Memory B cell (primary cell): ENCODE measurements around the gene SMCO3.

Experiments used
- ATAC-seq: fragments of 150-1000 bp; cut with Tn5 transposase; 2 replicates; pipeline ENCODE4 v1.10.0; 2021; ENCODE audit warnings: low read depth, mild to moderate bottlenecking, moderate library complexity
- DNase-seq, 2 donors: peaks; one replicate each; pipeline ENCODE4 v3.0.0; 2022; ENCODE audit warnings: low spot score in 2 of 2
- H3K27ac Mint-ChIP-seq: one replicate; pipeline ENCODE4 v1.8.0; 2022; ENCODE audit warnings: mild to moderate bottlenecking, moderate library complexity, mixed read lengths
- H3K27me3 Mint-ChIP-seq: one replicate; pipeline ENCODE4 v1.8.0; 2022; ENCODE audit warnings: mixed read lengths
- H3K36me3 Mint-ChIP-seq: one replicate; pipeline ENCODE4 v1.8.0; 2022; ENCODE audit warnings: mild to moderate bottlenecking, mixed read lengths
- H3K4me1 Mint-ChIP-seq: one replicate; pipeline ENCODE4 v1.8.0; 2022; ENCODE audit warnings: mixed read lengths
- H3K4me3 Mint-ChIP-seq: one replicate; pipeline ENCODE4 v1.8.0; 2022; ENCODE audit warnings: mild to moderate bottlenecking, moderate library complexity, mixed read lengths
- H3K9me3 Mint-ChIP-seq: one replicate; pipeline ENCODE4 v1.8.0; 2022; ENCODE audit warnings: mixed read lengths

Gene SMCO3

GRCh38 chr12:14775636-14775980, 38.4 kb downstream of the SMCO3 start:
- no peaks in the 10 kb centered on the region for H3K27me3 Mint-ChIP-seq
- H3K27ac Mint-ChIP-seq = peak overlapping the region; percentile 92
- ATAC-seq = no peak
- no peaks in the 10 kb centered on the region for H3K36me3 Mint-ChIP-seq
- peaks cover 21% of the 10 kb centered on the region for H3K4me1 Mint-ChIP-seq
- no peaks in the 10 kb centered on the region for H3K9me3 Mint-ChIP-seq
- H3K4me3 Mint-ChIP-seq = peak overlapping the region; percentile 90
- DNase-seq = no peak

GRCh38 chr12:14774906-14775635, 38.9 kb downstream of the SMCO3 start:
- Mint-ChIP-seq H3K27ac (peak overlapping the region; percentile 92), H3K36me3 (no peaks in the 10 kb centered on the region), H3K4me3 (peak overlapping the region; percentile 90), H3K4me1 (peaks cover 18% of the 10 kb centered on the region), H3K9me3 (no peaks in the 10 kb centered on the region), H3K27me3 (no peaks in the 10 kb centered on the region)
- ATAC-seq (no peak), DNase-seq (peak in 1 of 2 donors; percentile 32)

- Mint-ChIP-seq H3K4me3 (peak overlapping the region; percentile 90), H3K27me3 (no peaks in the 10 kb centered on the region), H3K4me1 (peaks cover 19% of the 10 kb centered on the region), H3K27ac (peak overlapping the region; percentile 92), H3K9me3 (no peaks in the 10 kb centered on the region), H3K36me3 (no peaks in the 10 kb centered on the region)
- DNase-seq (peak; percentile 75 to 84), ATAC-seq (peak; percentile 52)
Observed at GRCh38 chr12:14774074-14774905, 39.7 kb downstream of the SMCO3 start.

GRCh38 chr12:14773685-14774073, 40.3 kb downstream of the SMCO3 start:
- H3K9me3 Mint-ChIP-seq = no peaks in the 10 kb centered on the region
- H3K27me3 Mint-ChIP-seq = no peaks in the 10 kb centered on the region
- H3K4me1 Mint-ChIP-seq = peaks cover 26% of the 10 kb centered on the region
- ATAC-seq = peak; percentile 3
- H3K4me3 Mint-ChIP-seq = peak overlapping the region; percentile 90
- no peaks in the 10 kb centered on the region for H3K36me3 Mint-ChIP-seq
- peak overlapping the region; percentile 92 for H3K27ac Mint-ChIP-seq
- no peak for DNase-seq

- no peaks in the 10 kb centered on the region for H3K36me3 Mint-ChIP-seq
- no peak overlapping the region for H3K27ac Mint-ChIP-seq
- no peak for DNase-seq
- peaks cover 26% of the 10 kb centered on the region for H3K4me1 Mint-ChIP-seq
- no peaks in the 10 kb centered on the region for H3K9me3 Mint-ChIP-seq
- no peak overlapping the region for H3K4me3 Mint-ChIP-seq
- no peaks in the 10 kb centered on the region for H3K27me3 Mint-ChIP-seq
- no peak for ATAC-seq
Observed at GRCh38 chr12:14772946-14773345, 41.0 kb downstream of the SMCO3 start.

GRCh38 chr12:14771651-14772137, 42.3 kb downstream of the SMCO3 start:
- H3K4me3 Mint-ChIP-seq = peak overlapping the region; percentile 64
- no peaks in the 10 kb centered on the region for H3K9me3 Mint-ChIP-seq
- peaks cover 29% of the 10 kb centered on the region for H3K4me1 Mint-ChIP-seq
- DNase-seq = no peak
- ATAC-seq = no peak
- no peaks in the 10 kb centered on the region for H3K27me3 Mint-ChIP-seq
- H3K36me3 Mint-ChIP-seq = peaks cover 11% of the 10 kb centered on the region
- H3K27ac Mint-ChIP-seq = peak overlapping the region; percentile 99

GRCh38 chr12:14770496-14771461, 43.2 kb downstream of the SMCO3 start:
- Mint-ChIP-seq H3K4me1 (peaks cover 29% of the 10 kb centered on the region), H3K27ac (peak overlapping the region; percentile 99), H3K27me3 (no peaks in the 10 kb centered on the region), H3K4me3 (peak overlapping the region; percentile 94), H3K9me3 (peaks cover 5% of the 10 kb centered on the region), H3K36me3 (peaks cover 19% of the 10 kb centered on the region)
- peak; percentile 97 to 98 for DNase-seq
- peak; percentile 19 for ATAC-seq

GRCh38 chr12:14769969-14770495, 44.0 kb downstream of the SMCO3 start:
- peaks cover 26% of the 10 kb centered on the region for H3K36me3 Mint-ChIP-seq
- peaks cover 6% of the 10 kb centered on the region for H3K9me3 Mint-ChIP-seq
- peak overlapping the region; percentile 99 for H3K27ac Mint-ChIP-seq
- DNase-seq = peak; percentile 96 to 98
- peak overlapping the region; percentile 94 for H3K4me3 Mint-ChIP-seq
- H3K27me3 Mint-ChIP-seq = no peaks in the 10 kb centered on the region
- H3K4me1 Mint-ChIP-seq = peaks cover 24% of the 10 kb centered on the region
- ATAC-seq = peak; percentile 59

GRCh38 chr12:14769466-14769968, 44.5 kb downstream of the SMCO3 start:
- peaks cover 6% of the 10 kb centered on the region for H3K9me3 Mint-ChIP-seq
- peak overlapping the region; percentile 99 for H3K27ac Mint-ChIP-seq
- DNase-seq (no peak), ATAC-seq (peak; percentile 4)
- peaks cover 29% of the 10 kb centered on the region for H3K36me3 Mint-ChIP-seq
- peaks cover 19% of the 10 kb centered on the region for H3K4me1 Mint-ChIP-seq
- H3K27me3 Mint-ChIP-seq = no peaks in the 10 kb centered on the region
- H3K4me3 Mint-ChIP-seq = peak overlapping the region; percentile 94

GRCh38 chr12:14768823-14769405, 45.1 kb downstream of the SMCO3 start:
- peaks cover 15% of the 10 kb centered on the region for H3K4me1 Mint-ChIP-seq
- DNase-seq (peak; percentile 25 to 26), ATAC-seq (no peak)
- H3K27ac Mint-ChIP-seq = peak overlapping the region; percentile 99
- H3K4me3 Mint-ChIP-seq = peak overlapping the region; percentile 94
- H3K36me3 Mint-ChIP-seq = peaks cover 30% of the 10 kb centered on the region
- H3K9me3 Mint-ChIP-seq = peaks cover 7% of the 10 kb centered on the region
- H3K27me3 Mint-ChIP-seq = no peaks in the 10 kb centered on the region

GRCh38 chr12:14767617-14768016, 46.4 kb downstream of the SMCO3 start:
- ATAC-seq = no peak
- DNase-seq = no peak
- Mint-ChIP-seq H3K27ac (peak overlapping the region; percentile 99), H3K9me3 (peaks cover 8% of the 10 kb centered on the region), H3K4me3 (no peak overlapping the region), H3K27me3 (no peaks in the 10 kb centered on the region), H3K4me1 (peaks cover 16% of the 10 kb centered on the region), H3K36me3 (peaks cover 32% of the 10 kb centered on the region)

GRCh38 chr12:14766649-14767215, 47.2 kb downstream of the SMCO3 start:
- H3K4me3 Mint-ChIP-seq = no peak overlapping the region
- H3K9me3 Mint-ChIP-seq = peaks cover 11% of the 10 kb centered on the region
- no peaks in the 10 kb centered on the region for H3K27me3 Mint-ChIP-seq
- H3K36me3 Mint-ChIP-seq = peaks cover 39% of the 10 kb centered on the region
- H3K4me1 Mint-ChIP-seq = peaks cover 13% of the 10 kb centered on the region
- ATAC-seq = no peak
- H3K27ac Mint-ChIP-seq = peak overlapping the region; percentile 99
- no peak for DNase-seq
